HS-27A (cell line): ENCODE measurements around the gene ALDOA.
"Not testable (repeated sequence)": the region's sequence is repeated elsewhere in the genome, so short reads cannot be mapped to it uniquely, and the experiment has no call there.

Experiments
- DNase-seq: peaks from one replicate; pipeline ENCODE4 v3.0.0-alpha.2; 2012; ENCODE audit warnings: low read depth, missing footprints

The ALDOA gene

GRCh38 chr16:30065102-30065942, at the start of gene ALDOA:
Gene ALDOA, plus strand, starts transcription at chr16:30065760. Its CDS starts 1,138 bp downstream, at chr16:30066898.
- peak; percentile 94 for DNase-seq

- no peak for DNase-seq
Observed at GRCh38 chr16:30016555-30017276, 48.8 kb upstream of the ALDOA start.

DNA sequence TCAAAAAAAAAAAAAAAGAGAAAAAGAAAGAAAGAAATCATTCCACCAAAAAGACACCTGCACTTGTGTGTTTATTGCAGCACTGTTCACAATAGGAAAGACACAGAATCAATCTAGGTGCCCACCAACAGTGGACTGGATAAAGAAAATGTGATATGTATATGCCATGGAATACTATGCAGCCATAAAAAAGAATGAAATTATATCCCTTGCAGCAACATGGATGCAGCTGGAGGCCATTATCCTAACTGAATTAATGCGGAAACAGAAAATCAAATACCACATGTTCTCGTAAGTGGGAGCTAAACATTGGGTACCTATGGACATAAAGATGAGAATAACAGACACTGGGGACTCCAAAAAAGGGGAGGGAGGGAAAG, 48.3 kb upstream of the ALDOA start:
- no peak for DNase-seq

DNA sequence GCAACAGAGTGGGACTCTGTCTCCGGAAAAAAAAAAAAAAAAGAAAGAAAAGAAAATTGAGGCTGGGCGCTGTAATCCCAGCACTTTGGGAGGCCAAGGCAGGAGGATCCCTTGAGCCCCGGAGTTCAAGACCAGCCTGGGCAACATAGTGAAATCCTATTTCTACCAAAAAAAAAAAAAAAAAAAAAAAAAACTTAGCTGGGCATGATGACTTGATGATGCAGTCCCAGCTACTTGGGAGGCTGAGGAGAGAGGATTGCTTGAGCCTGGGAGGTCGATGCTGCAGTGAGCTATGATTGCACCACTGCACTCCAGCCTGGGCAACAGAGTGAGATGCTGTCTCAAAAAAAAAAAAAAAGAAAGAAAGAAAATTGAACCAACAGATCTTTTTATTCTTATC, 47.6 kb upstream of the ALDOA start:
- DNase-seq, result not testable (repeated sequence)

- DNase-seq, result no peak
Observed at GRCh38 chr16:30018731-30019158, 46.8 kb upstream of the ALDOA start.

- DNase-seq, result no peak
Observed at GRCh38 chr16:30022887-30023286, 42.7 kb upstream of the ALDOA start, which contains the start of gene C16orf92. Gene C16orf92, plus strand, starts transcription at chr16:30023198. Its CDS starts 143 bp downstream, at chr16:30023341.

DNA sequence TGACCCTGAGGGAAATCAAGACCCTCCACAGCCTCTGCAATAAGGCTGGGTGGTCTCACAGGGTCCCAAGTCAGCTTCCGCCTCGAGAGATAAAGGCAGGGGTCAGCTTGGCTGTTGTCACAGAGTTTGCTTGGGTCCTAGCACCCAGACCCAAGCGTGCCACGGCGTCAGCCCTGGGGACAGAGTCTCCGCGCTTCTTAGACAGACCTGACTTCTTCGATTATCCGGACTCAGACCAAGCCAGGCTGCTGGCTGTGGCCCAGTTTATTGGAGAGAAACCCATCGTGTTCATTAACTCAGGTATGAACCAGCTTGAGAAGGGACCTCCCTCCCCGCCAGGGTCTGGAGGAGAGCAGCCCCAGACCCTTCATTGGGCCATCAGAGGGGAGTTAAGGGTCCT, 42.0 kb upstream of the ALDOA start:
- DNase-seq, result no peak

DNA sequence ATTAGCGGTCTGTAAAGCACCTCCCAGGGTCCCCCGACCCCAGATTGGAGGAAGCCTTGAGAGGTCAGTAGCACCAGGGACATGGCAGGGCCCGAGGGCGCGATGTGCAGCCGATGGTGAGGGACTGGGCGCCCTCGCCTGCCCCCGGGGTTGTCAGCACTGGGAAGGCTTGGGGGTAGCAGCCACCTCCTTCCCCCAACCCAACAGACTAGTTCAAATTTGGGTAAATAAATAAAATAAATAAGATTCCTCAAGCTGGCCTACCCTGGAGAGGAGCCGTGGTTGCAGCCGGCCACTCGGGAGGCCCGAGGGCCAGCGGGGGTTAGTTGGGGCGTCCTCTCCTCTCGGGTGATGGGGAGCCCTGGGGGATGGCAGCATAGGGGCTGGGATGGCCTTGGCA, 41.1 kb upstream of the ALDOA start:
- no peak for DNase-seq

GRCh38 chr16:30025156-30025555, 40.4 kb upstream of the ALDOA start:
- DNase-seq, result no peak

GRCh38 chr16:30025574-30025973, 40.0 kb upstream of the ALDOA start:
- DNase-seq, result no peak

GRCh38 chr16:30026449-30026848, 39.1 kb upstream of the ALDOA start:
- no peak for DNase-seq

GRCh38 chr16:30027588-30028437, 37.7 kb upstream of the ALDOA start:
- DNase-seq, result no peak

- no peak for DNase-seq
Observed at GRCh38 chr16:30028438-30029076, 37.0 kb upstream of the ALDOA start.

GRCh38 chr16:30030011-30030685, 35.4 kb upstream of the ALDOA start:
- no peak for DNase-seq

DNA sequence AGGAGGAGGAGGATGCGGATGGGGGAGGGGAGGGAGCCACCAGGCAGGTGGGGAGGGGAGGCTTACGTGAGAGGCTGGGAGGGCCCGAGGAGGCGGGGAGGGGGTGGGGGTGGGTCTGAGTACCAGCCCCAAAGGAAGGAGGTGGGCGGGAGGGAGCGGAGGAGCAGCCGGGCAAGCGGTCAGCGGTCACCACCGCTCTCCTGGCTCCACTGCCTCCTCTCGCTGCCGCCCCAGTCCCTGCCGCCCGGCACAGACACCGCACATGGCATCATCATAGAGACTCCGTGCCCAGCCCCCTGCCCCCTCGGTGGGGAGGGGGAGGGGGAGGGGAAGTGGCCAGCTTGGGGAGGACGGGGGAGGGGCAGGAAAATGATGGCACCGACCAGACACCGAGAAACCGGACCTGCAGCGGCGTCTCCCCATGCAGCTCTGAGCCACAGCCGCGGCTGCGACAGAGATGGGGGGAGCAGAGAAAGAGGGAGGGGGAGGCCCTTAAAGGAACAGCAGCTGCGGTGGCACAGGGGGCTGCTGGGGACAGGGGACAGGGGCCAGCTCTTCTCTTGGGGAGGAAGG, 34.6 kb upstream of the ALDOA start, which contains the start of gene TLCD3B:
Gene TLCD3B, minus strand, starts transcription at position 431 of the 573 bp plus-strand sequence. CDS start 744 bp downstream, outside the sequence.
- DNase-seq, result no peak

DNA sequence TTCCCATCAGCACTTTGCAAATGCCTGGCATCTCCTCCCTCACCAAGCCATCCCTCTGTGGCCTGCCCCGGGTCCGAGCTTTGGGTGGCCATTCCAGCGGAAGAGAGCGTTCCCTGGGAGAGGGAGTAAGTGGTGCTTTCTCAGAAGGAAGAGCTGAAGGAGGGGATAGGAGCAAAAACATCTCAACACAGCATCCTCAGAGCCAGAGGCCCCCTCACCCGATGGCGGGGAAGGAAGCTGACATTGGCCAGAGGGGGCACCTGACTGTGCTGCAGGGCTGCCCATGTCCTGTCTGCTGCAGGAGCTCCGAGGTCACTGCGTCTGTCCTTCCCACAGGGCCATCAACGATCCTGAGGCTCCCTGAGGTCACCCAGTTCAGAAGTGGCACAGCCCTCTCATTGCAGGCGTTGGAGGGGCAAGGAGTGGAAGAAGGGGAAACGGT, 34.1 kb upstream of the ALDOA start:
- no peak for DNase-seq

DNA sequence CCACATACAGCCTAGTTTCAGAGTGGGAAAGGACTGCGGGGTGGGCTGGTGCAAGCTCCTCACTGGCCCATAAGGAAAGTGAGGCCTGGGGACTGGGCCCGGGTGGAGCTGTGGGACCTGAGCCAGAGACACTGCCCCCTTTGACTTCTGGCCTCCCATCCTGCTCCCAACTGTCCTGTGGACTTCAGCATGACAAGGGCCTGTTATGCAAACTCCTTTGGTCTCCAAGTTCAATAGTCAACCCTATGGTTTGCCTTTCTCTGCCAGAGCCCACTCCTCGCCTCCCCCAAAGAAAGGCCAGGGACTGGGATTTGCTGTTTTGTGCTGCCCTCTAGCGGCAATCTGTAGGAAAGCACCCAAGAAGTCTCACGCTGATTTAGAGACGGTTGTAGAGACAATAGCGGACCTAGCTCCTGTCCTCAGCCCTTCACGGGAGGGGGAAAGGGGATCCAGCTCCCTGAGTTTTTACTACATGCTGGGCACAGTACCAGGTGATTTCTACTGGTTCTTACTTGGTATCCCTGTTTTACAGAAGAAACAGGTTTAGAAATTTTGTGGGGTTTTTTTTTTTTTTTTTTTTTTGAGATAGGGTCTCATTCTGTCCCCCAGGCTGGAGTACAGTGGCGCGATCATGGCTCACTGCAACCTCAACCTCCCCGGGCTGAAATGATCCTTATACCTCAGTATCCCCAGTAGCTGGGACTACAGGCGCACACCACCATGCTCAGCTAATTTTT, 33.3 kb upstream of the ALDOA start:
- DNase-seq, result peak; percentile 42

DNA sequence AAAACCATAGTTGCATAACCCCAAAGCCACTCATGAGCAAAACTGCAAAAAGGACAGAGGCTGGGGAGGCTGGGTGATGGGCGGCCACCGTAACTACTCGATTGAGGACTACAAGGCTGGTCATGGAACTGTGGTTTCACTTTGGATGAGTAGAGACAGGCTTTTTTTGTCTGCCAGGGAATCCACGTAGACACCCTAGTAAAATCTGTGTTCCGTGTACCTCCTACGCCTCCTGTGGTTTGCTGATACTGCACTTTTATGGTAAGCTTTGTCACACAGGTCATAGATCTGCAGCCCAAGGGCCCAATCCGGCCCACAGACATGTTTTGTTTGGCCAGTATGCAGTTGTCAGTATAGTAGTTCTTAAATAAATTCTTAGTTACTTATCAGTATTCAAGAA, 32.3 kb upstream of the ALDOA start:
- no peak for DNase-seq

DNA sequence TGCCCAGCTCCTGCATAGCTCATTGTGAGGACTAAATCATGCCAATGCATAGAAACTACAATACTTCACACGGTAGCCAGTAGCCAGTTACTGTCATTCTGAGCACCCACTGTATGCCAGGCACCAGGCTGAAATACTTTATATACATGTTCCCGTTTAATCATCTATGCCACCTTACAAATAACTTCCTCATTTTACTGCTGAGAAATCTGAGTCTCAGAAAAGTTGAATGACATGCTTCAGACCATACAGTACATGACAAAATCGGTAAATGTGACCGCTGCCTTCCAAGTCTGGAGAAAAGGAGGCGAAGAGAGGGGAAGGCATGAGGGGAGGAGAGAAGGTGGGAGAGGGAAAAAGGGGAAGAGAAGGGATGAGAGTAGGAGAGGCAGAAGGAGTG, 25.3 kb upstream of the ALDOA start:
- no peak for DNase-seq

DNA sequence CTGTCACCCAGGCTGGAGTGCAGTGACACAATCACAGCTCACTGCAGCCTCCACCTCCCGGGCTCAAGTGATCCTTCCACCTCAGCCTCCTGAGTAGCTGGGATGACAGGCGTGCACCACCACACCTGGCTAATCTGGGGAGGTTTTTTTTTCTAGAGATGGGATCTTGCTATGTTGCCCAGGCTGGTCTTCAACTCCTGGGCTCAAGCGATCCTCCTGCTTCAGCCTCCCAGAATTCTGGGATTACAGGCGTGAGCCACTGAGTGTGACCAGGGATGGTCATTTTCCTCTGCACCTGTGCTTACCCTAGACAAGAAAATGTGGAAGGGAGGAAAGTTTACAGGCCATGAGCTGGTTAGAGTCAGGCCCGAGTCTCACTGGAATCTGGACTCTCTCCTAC, 24.9 kb upstream of the ALDOA start:
- DNase-seq, result not testable (repeated sequence)
